LNCAP (cell line): ENCODE data around the gene CLEC18C.
"Not testable (repeated sequence)": the region's sequence is repeated elsewhere in the genome, so short reads cannot be mapped to it uniquely, and the experiment has no call there.

Experiments
- CTCF ChIP-seq: fragments of 450-650 bp; IDR thresholded peaks from 2 replicates; pipeline ENCODE4 v1.5.1; 2017; ENCODE audit warnings: mild to moderate bottlenecking

CLEC18C gene

GRCh38 chr16:70173212-70173837 is at the start of gene CLEC18C:
TSS of gene CLEC18C (plus strand) at chr16:70173787. CDS start at chr16:70174279, 492 bp downstream.
- not testable (repeated sequence) for TF ChIP-seq CTCF

GRCh38 chr16:70151391-70151790 is 22.2 kb upstream of the CLEC18C start:
- TF ChIP-seq CTCF = no peak

GRCh38 chr16:70151941-70152509 is 21.6 kb upstream of the CLEC18C start:
- no peak for TF ChIP-seq CTCF

- TF ChIP-seq CTCF = no peak
Observed at GRCh38 chr16:70152578-70153302, 20.8 kb upstream of the CLEC18C start.

- TF ChIP-seq CTCF = no peak
Observed at GRCh38 chr16:70156207-70156978, 17.2 kb upstream of the CLEC18C start.

GRCh38 chr16:70157105-70157476 is 16.5 kb upstream of the CLEC18C start:
- TF ChIP-seq CTCF = no peak

- TF ChIP-seq CTCF = no peak
Observed at GRCh38 chr16:70157477-70158260, 15.9 kb upstream of the CLEC18C start.
